Measurements from ENCODE around the gene SKOR2.

- no peak for TF ChIP-seq CTCF (IDR thresholded peaks at IDR 0.05)
- no peak for TF ChIP-seq EP300 (IDR thresholded peaks at IDR 0.05)
Measured at GRCh38 chr18:47247416-47248114, 3.9 kb downstream of the SKOR2 start.

Data from ovary (tissue), 3 donors.